ENCODE data around the gene RBFOX2. TPM values are rescaled to one million over a fixed set of nuclear protein-coding genes. Genes with fewer than 3 reads are reported as not detected.

RBFOX2 gene
- total and polyA plus RNA-seq, 2 of the 8 experiments (the other 6 are each of a cell fraction or from before 2014, with no cell fraction given) = 121 to 122 TPM

DNA sequence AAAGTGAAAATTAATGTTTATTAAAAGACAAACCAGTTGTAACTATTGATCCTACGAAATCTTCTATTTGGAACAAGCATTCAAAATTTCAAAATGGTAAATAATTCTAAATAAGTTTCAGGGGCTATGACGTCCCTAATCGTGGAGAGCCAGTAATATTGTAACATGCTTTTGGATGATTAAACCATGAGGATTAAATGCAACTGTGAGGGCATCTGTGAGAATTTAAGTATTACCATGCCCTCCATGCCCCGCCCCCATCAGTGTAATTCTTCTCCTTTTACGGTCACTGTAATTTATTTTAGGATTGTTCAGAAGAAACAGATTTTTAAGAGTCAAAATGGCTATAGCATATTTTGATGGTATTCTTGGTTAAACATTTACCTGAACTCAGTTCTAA is 177.8 kb downstream of the RBFOX2 start:
- CTCF ChIA-PET (ENCODE audit: partially characterized antibody) = interaction anchor here (0.9 to 1.7 kb wide), 2 partner anchors 31 to 215 kb away, joined by 3 to 5 read pairs; no protein-coding TSS in a partner anchor
- TF ChIP-seq YY1 (IDR thresholded peaks at IDR 0.05; ENCODE audit: low read depth, low read length) = no peak
- TF ChIP-seq SIRT6 (IDR thresholded peaks at IDR 0.05; ENCODE audit: low read length) = no peak
- no peak for TF ChIP-seq RFX5 (IDR thresholded peaks at IDR 0.05; ENCODE audit: borderline replicate concordance, low read depth, low read length)
- no peak for TF ChIP-seq JUND (IDR thresholded peaks at IDR 0.05; ENCODE audit: low read length)
- no peak for TF ChIP-seq RXRA (IDR thresholded peaks at IDR 0.05; ENCODE audit: insufficient read depth, low read depth, low read length)
- TF ChIP-seq HDAC6 (IDR thresholded peaks at IDR 0.05; ENCODE audit: low read depth, low read length) = no peak
- TF ChIP-seq TCF12 (IDR thresholded peaks at IDR 0.05; ENCODE audit: low read depth, low read length) = no peak
- TF ChIP-seq, protein P1, sequence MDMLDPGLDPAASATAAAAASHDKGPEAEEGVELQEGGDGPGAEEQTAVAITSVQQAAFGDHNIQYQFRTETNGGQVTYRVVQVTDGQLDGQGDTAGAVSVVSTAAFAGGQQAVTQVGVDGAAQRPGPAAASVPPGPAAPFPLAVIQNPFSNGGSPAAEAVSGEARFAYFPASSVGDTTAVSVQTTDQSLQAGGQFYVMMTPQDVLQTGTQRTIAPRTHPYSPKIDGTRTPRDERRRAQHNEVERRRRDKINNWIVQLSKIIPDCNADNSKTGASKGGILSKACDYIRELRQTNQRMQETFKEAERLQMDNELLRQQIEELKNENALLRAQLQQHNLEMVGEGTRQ (IDR thresholded peaks at IDR 0.05; ENCODE audit: low read length) = no peak
- TF ChIP-seq RAD21 (IDR thresholded peaks at IDR 0.05 in 1 of 2, conservative IDR thresholded peaks at IDR 0.05 in 1 of 2; ENCODE audit: low read depth in 2 of 2, low read length in 2 of 2) = no peak
- no peak for TF ChIP-seq SP2 (IDR thresholded peaks at IDR 0.05; ENCODE audit: low read length)
- no peak for TF ChIP-seq RNF2 (IDR thresholded peaks at IDR 0.05; ENCODE audit: borderline replicate concordance, low read depth, low read length, missing control alignments, poor library complexity, severe bottlenecking)

More for the DNA sequence above, 177.8 kb downstream of the RBFOX2 start:
- Histone ChIP-seq H3K4me1 (replicated peaks in 1 of 4; ENCODE audit: control insufficient read depth in 3 of 4, insufficient read depth in 4 of 4, low read length in 3 of 4) (peaks cover 0 to 3% (median 0%) of the 10 kb centered on the region in 4 experiments; a peak in 1 of 7 replicates), H3K56ac (replicated peaks; ENCODE audit: insufficient read length, low read depth, low read length) (no peak overlapping the region), H2BK12ac (ENCODE audit: low read depth, low read length) (no peak overlapping the region), H4K91ac (replicated peaks; ENCODE audit: insufficient read length, low read length) (no peak overlapping the region), H3K18ac (ENCODE audit: extremely low read depth, low read length) (no peak overlapping the region), H3K36me3 (ENCODE audit: control insufficient read depth in 2 of 4, insufficient read depth in 4 of 4, low read length in 3 of 4) (no peaks in the 10 kb centered on the region), H3K27me3 (replicated peaks in 1 of 4; ENCODE audit: control insufficient read depth in 3 of 4, extremely low read depth in 1 of 4, insufficient read depth in 3 of 4, low read length in 3 of 4) (no peaks in the 10 kb centered on the region), H3K4me3 (ENCODE audit: extremely low read depth in 1 of 4, insufficient read depth in 2 of 4, low read depth in 3 of 4, low read length in 4 of 4) (no peak overlapping the region), H3K4me2 (ENCODE audit: insufficient read depth in 1 of 2, low read depth in 2 of 2, low read length in 2 of 2) (no peak overlapping the region), H4K20me1 (replicated peaks in 1 of 2; ENCODE audit: control insufficient read depth in 1 of 2, insufficient read depth in 2 of 2, low read length in 2 of 2) (peaks cover 2% of the 10 kb centered on the region in 2 experiments), H2BK20ac (ENCODE audit: low read length) (no peak overlapping the region), H3K4ac (replicated peaks; ENCODE audit: insufficient read length, low read depth, low read length) (no peak overlapping the region), H3K9ac (replicated peaks in 1 of 4; ENCODE audit: extremely low read depth in 1 of 4, low read depth in 3 of 4, low read length in 3 of 4) (no peak overlapping the region), H4K8ac (ENCODE audit: extremely low read depth, insufficient read depth, low read length) (no peak overlapping the region), H4K5ac (ENCODE audit: insufficient read length, low read depth, low read length) (no peak overlapping the region), H3K23me2 (ENCODE audit: low read depth, low read length) (no peaks in the 10 kb centered on the region; the same call in 1 of the 2 replicates), H2AK5ac (ENCODE audit: low read depth, low read length) (no peak overlapping the region), H3K79me2 (ENCODE audit: control insufficient read depth in 1 of 2, insufficient read depth in 2 of 2, low read length in 2 of 2) (peaks cover 0 to 22% of the 10 kb centered on the region in 2 experiments; a peak in 2 of 4 replicates), H3K23ac (ENCODE audit: insufficient read length) (no peak overlapping the region), H3K14ac (ENCODE audit: insufficient read length) (no peak overlapping the region), H2BK120ac (replicated peaks; ENCODE audit: low read depth, low read length) (no peak overlapping the region), H3K79me1 (ENCODE audit: low read depth, low read length) (peaks cover 4% of the 10 kb centered on the region; the same call in 1 of the 2 replicates), H2BK15ac (ENCODE audit: low read length) (no peak overlapping the region), H2AFZ (ENCODE audit: low read length) (no peak overlapping the region), H3K9me3 (ENCODE audit: insufficient read depth in 2 of 2, low read depth in 1 of 2, low read length in 1 of 2) (no peaks in the 10 kb centered on the region), H2BK5ac (ENCODE audit: low read depth, low read length) (no peak overlapping the region), H3K27ac (ENCODE audit: low read depth, low read length) (no peak overlapping the region)
- FAIRE-seq = no peak
- 82% methylated on average over 5 of the region's 5 CpGs; no CpG with 5 or more reads in 1 of the 2 experiments for WGBS, 2 experiments (ENCODE audit: extremely low coverage in 1 of 2, insufficient coverage in 1 of 2, insufficient read length in 1 of 2, insufficient replicate concordance in 2 of 2, low coverage in 1 of 2, low lambda C conversion rate in 2 of 2, missing lambda C conversion rate in 1 of 2)
- POLR2A ChIA-PET (ENCODE audit: partially characterized antibody) = no interaction called here
- DNase-seq (ENCODE audit: low read depth in 1 of 2, low spot score in 2 of 2) = no peak

Measured in H1 (cell line).